ENCODE data around the gene SESN1.
A peak's percentile ranks its signal among the peaks of the same experiment; 100 is the strongest.

The SESN1 gene

DNA sequence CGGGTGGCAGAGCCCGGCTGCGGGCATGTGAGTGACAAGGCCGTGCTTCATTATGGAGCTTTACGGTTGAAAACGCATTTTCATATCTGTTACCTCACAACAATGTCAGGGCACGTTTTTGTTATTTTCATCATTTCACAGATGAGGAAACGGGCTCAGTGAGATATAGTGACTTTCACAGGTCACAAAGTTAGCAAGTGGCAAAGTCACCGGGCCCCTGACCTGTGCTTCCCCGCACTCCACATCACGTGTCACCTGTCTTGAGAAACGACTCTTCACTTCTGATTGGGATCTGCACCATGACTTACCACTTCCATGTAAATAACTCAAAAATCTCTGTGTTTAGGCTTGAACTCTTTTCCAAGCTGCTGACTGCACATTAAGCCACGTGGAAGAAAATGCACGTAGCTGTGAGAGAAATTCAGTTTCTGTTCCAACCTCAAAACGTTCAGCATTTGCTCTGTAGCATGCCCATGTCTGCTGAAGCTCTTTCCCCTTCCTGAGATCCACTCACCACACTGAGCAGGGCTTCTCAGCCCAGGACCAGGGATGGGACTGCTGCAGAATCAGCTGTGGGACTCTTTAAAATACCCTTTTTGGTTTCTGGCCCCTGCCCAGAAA lies 139.2 kb downstream of the SESN1 start:
- TF ChIP-seq, protein P1, sequence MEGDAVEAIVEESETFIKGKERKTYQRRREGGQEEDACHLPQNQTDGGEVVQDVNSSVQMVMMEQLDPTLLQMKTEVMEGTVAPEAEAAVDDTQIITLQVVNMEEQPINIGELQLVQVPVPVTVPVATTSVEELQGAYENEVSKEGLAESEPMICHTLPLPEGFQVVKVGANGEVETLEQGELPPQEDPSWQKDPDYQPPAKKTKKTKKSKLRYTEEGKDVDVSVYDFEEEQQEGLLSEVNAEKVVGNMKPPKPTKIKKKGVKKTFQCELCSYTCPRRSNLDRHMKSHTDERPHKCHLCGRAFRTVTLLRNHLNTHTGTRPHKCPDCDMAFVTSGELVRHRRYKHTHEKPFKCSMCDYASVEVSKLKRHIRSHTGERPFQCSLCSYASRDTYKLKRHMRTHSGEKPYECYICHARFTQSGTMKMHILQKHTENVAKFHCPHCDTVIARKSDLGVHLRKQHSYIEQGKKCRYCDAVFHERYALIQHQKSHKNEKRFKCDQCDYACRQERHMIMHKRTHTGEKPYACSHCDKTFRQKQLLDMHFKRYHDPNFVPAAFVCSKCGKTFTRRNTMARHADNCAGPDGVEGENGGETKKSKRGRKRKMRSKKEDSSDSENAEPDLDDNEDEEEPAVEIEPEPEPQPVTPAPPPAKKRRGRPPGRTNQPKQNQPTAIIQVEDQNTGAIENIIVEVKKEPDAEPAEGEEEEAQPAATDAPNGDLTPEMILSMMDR (conservative IDR thresholded peaks at IDR 0.05; ENCODE audit: low read length), result no peak
- no peak overlapping the region for H3K4me3 ChIP-seq (ENCODE audit: low read length)
- no peak for DNase-seq (ENCODE audit: low read depth)

- TF ChIP-seq, protein P1 (conservative IDR thresholded peaks at IDR 0.05; ENCODE audit: low read length), result no peak
- peak; percentile 65 for DNase-seq (ENCODE audit: low read depth)
- H3K4me3 ChIP-seq (ENCODE audit: low read length), result no peak overlapping the region
These were observed 141.0 kb downstream of the SESN1 start for GRCh38 chr6:108953681-108954080.

DNA sequence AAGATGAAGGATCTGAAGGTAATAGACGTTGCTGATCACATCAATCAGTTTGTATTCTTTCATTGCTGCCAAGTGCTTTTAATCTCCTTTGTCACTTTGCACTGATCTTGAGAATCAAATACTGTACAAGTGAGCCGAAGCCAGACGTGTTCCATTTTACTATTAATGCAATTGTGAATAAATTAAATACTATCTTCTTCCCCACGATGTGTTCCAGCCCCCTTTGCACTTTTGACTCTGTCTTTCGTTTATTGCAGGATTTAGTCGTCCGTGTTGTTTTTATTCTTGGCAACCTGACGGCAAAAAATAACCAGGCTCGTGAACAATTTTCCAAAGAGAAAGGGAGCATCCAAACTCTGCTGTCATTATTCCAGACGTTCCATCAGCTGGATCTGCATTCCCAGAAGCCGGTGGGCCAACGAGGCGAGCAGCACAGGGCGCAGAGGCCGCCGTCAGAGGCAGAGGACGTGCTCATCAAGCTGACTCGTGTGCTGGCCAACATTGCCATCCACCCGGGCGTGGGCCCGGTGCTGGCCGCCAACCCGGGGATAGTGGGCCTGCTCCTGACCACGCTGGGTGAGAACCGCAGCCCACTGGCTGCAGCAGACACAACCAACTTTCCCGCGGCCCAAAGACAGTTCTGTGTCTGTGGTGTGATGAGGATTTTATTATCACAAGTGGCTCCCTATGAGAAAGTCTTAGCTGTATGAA lies 141.7 kb downstream of the SESN1 start:
- no peak overlapping the region for H3K4me3 ChIP-seq (ENCODE audit: low read length)
- no peak for DNase-seq (ENCODE audit: low read depth)
- TF ChIP-seq, protein P1 (conservative IDR thresholded peaks at IDR 0.05; ENCODE audit: low read length), result no peak

DNA sequence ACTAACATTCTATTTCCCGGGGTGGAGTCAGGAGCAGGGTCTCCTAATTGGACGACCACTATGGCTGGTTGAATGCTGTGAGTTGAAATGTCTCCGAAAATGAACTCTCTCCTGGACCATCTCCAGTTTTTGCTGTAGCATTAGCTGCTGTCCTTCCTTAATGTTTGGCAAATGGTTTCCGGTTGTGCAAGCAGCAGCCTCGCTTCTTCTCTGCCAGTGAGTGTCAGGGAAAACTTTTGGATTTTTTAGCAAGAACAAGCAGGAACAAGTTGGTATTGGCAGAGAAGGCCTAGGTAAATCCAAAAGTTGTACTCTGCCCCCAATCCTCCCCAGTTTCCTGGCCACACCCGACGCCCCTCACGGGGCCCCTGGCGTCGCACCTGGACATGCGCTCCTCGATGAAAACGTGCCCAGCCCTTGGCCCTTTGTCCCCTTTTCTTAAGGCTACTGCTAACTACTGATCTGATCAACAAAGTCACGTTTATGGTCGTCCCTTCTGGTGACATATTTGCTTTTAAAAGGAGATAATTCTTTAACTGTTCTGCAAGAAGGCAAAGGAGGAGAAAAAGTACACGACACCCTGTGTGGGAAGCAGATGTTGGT lies 143.2 kb downstream of the SESN1 start:
- DNase-seq (ENCODE audit: low read depth), result no peak
- no peak overlapping the region for H3K4me3 ChIP-seq (ENCODE audit: low read length)

DNA sequence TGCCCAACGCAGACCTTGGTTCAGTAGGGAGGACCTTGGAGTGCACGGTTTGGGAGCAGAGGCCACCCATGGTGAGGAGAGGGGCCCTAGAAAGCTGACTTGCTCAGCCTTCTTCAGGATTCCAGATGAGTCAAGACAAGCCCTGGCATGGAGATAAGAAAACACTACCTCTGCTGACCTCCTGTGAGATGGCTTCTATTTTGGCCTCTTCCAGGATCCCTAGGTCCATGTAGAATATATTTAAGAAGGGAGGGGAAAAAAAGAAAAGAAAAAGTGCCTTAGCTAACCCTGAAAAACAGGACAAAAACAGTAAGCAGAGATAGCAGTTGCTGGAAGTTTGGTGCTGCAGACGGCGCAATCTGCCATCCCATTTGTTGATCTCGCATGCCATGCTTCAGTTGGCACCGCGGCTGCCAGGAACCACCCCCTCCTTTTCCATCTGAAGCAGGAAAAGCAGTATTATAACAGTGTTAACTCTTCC lies 146.4 kb downstream of the SESN1 start:
- DNase-seq (ENCODE audit: low read depth), result no peak
- H3K4me3 ChIP-seq (ENCODE audit: low read length), result no peak overlapping the region
- TF ChIP-seq, protein P1 (conservative IDR thresholded peaks at IDR 0.05; ENCODE audit: low read length), result no peak

More for the DNA sequence above, 143.2 kb downstream of the SESN1 start:
- TF ChIP-seq, protein P1 (conservative IDR thresholded peaks at IDR 0.05; ENCODE audit: low read length), result no peak

DNA sequence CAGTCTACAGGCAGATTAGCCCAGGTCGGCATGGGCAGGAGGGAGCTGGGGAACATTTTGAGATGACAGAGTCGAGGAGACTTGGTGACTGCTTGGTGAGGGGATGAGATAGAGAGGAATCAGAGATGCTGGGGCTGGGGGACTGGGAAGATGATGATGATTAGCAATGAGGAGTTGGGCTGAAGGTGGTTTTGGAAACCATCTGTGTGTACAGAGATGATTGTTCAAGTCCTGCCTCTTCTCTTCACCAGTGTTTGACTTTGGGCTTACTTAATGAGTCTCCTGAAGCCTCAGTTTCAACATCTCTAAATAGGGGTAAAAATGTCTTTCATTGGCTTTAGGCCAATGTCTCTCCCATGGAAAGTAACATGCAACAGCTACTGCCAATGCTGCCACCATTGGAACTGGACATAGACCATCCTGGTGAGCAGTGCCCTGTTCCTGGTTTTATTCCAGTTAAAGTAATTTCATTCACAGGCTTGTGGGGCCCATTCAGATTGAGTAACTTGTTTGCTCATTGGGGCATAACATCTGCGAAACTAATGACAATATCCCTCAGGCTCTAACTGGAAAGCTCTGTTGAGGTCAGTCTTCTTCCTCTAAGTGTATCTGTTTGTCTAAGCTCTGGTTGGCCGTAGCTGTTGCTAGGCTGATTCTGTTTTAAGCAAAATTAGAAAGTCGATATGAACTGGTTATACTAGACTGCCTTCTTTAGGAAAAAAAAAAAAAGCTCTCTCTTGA lies 147.4 kb downstream of the SESN1 start:
- DNase-seq (ENCODE audit: low read depth), result peak; percentile 93
- TF ChIP-seq, protein P1 (conservative IDR thresholded peaks at IDR 0.05; ENCODE audit: low read length), result no peak
- no peak overlapping the region for H3K4me3 ChIP-seq (ENCODE audit: low read length)
